ENCODE results near the gene KCNAB3.
A peak's percentile ranks its signal among the peaks of the same experiment; 100 is the strongest.

The KCNAB3 gene

GRCh38 chr17:7931709-7932482 is 2.2 kb upstream of the KCNAB3 start, which contains the start of the genes CNTROB and TRAPPC1 (continued):
- no peak for TF ChIP-seq ZNF184 (tag by site-specific recombination; IDR thresholded peaks at IDR 0.05)
- no peak for TF ChIP-seq ZNF514 (tag by site-specific recombination; IDR thresholded peaks at IDR 0.05)
- no peak for TF ChIP-seq ZNF133 (tag by site-specific recombination; IDR thresholded peaks at IDR 0.05)
- TF ChIP-seq ZNF26 (tag by site-specific recombination; IDR thresholded peaks at IDR 0.05), result no peak
- TF ChIP-seq RBAK (tag by site-specific recombination; IDR thresholded peaks at IDR 0.05), result peak; percentile 65; the same call in 1 of the 2 replicates
- TF ChIP-seq KLF7 (tag by site-specific recombination; IDR thresholded peaks at IDR 0.05; ENCODE audit: borderline replicate concordance), result peak; percentile 91; the same call in 1 of the 2 replicates
- no peak for TF ChIP-seq ZNF621 (tag by site-specific recombination; IDR thresholded peaks at IDR 0.05)
- no peak for TF ChIP-seq ZNF624 (tag by site-specific recombination; IDR thresholded peaks at IDR 0.05)
- TF ChIP-seq ZNF394 (tag by site-specific recombination; IDR thresholded peaks at IDR 0.05; ENCODE audit: borderline replicate concordance), result peak; percentile 54; the same call in 1 of the 2 replicates
- TF ChIP-seq ZNF707 (tag by site-specific recombination; IDR thresholded peaks at IDR 0.05), result no peak
- TF ChIP-seq ZBTB20 (tag by site-specific recombination; IDR thresholded peaks at IDR 0.05), result peak; percentile 81; the same call in 1 of the 2 replicates
- peak; percentile 97 for TF ChIP-seq KLF9 (tag by site-specific recombination; IDR thresholded peaks at IDR 0.05; ENCODE audit: low read depth)
- TF ChIP-seq, protein P1, sequence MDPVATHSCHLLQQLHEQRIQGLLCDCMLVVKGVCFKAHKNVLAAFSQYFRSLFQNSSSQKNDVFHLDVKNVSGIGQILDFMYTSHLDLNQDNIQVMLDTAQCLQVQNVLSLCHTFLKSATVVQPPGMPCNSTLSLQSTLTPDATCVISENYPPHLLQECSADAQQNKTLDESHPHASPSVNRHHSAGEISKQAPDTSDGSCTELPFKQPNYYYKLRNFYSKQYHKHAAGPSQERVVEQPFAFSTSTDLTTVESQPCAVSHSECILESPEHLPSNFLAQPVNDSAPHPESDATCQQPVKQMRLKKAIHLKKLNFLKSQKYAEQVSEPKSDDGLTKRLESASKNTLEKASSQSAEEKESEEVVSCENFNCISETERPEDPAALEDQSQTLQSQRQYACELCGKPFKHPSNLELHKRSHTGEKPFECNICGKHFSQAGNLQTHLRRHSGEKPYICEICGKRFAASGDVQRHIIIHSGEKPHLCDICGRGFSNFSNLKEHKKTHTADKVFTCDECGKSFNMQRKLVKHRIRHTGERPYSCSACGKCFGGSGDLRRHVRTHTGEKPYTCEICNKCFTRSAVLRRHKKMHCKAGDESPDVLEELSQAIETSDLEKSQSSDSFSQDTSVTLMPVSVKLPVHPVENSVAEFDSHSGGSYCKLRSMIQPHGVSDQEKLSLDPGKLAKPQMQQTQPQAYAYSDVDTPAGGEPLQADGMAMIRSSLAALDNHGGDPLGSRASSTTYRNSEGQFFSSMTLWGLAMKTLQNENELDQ (tag by site-specific recombination; IDR thresholded peaks at IDR 0.05; ENCODE audit: low read depth), result no peak
- TF ChIP-seq ZNF843 (tag by site-specific recombination; IDR thresholded peaks at IDR 0.05), result peak; percentile 65; the same call in 1 of the 2 replicates
- TF ChIP-seq ZNF580 (tag by site-specific recombination; IDR thresholded peaks at IDR 0.05), result 0 out of 2 replicates have a peak, but pooled peaks have one; percentile 9
- TF ChIP-seq ZNF423 (tag by site-specific recombination; IDR thresholded peaks at IDR 0.05), result no peak
- 0 out of 2 replicates have a peak, but pooled peaks have one; percentile 21 for TF ChIP-seq GFI1B (tag by site-specific recombination; IDR thresholded peaks at IDR 0.05)
- no peak for TF ChIP-seq HOXA7 (CRISPR knock-in tag; IDR thresholded peaks at IDR 0.05; ENCODE audit: borderline replicate concordance)
- TF ChIP-seq, protein P2, sequence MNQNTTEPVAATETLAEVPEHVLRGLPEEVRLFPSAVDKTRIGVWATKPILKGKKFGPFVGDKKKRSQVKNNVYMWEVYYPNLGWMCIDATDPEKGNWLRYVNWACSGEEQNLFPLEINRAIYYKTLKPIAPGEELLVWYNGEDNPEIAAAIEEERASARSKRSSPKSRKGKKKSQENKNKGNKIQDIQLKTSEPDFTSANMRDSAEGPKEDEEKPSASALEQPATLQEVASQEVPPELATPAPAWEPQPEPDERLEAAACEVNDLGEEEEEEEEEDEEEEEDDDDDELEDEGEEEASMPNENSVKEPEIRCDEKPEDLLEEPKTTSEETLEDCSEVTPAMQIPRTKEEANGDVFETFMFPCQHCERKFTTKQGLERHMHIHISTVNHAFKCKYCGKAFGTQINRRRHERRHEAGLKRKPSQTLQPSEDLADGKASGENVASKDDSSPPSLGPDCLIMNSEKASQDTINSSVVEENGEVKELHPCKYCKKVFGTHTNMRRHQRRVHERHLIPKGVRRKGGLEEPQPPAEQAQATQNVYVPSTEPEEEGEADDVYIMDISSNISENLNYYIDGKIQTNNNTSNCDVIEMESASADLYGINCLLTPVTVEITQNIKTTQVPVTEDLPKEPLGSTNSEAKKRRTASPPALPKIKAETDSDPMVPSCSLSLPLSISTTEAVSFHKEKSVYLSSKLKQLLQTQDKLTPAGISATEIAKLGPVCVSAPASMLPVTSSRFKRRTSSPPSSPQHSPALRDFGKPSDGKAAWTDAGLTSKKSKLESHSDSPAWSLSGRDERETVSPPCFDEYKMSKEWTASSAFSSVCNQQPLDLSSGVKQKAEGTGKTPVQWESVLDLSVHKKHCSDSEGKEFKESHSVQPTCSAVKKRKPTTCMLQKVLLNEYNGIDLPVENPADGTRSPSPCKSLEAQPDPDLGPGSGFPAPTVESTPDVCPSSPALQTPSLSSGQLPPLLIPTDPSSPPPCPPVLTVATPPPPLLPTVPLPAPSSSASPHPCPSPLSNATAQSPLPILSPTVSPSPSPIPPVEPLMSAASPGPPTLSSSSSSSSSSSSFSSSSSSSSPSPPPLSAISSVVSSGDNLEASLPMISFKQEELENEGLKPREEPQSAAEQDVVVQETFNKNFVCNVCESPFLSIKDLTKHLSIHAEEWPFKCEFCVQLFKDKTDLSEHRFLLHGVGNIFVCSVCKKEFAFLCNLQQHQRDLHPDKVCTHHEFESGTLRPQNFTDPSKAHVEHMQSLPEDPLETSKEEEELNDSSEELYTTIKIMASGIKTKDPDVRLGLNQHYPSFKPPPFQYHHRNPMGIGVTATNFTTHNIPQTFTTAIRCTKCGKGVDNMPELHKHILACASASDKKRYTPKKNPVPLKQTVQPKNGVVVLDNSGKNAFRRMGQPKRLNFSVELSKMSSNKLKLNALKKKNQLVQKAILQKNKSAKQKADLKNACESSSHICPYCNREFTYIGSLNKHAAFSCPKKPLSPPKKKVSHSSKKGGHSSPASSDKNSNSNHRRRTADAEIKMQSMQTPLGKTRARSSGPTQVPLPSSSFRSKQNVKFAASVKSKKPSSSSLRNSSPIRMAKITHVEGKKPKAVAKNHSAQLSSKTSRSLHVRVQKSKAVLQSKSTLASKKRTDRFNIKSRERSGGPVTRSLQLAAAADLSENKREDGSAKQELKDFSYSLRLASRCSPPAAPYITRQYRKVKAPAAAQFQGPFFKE (tag by site-specific recombination; IDR thresholded peaks at IDR 0.05; ENCODE audit: borderline replicate concordance), result no peak
- no peak for TF ChIP-seq ZNF416 (tag by site-specific recombination; IDR thresholded peaks at IDR 0.05)
- TF ChIP-seq GLIS2 (tag by site-specific recombination; IDR thresholded peaks at IDR 0.05), result peak; percentile 95
- TF ChIP-seq PRDM1 (tag by site-specific recombination; IDR thresholded peaks at IDR 0.05), result 0 out of 2 replicates have a peak, but pooled peaks have one; percentile 50
- TF ChIP-seq HOXC10 (CRISPR knock-in tag; IDR thresholded peaks at IDR 0.05), result no peak
- TF ChIP-seq ZNF677 (tag by site-specific recombination; IDR thresholded peaks at IDR 0.05), result no peak
- no peak for TF ChIP-seq ZNF16 (tag by site-specific recombination; IDR thresholded peaks at IDR 0.05; ENCODE audit: low read depth)
- TF ChIP-seq, protein P3, sequence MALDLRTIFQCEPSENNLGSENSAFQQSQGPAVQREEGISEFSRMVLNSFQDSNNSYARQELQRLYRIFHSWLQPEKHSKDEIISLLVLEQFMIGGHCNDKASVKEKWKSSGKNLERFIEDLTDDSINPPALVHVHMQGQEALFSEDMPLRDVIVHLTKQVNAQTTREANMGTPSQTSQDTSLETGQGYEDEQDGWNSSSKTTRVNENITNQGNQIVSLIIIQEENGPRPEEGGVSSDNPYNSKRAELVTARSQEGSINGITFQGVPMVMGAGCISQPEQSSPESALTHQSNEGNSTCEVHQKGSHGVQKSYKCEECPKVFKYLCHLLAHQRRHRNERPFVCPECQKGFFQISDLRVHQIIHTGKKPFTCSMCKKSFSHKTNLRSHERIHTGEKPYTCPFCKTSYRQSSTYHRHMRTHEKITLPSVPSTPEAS (tag by site-specific recombination; IDR thresholded peaks at IDR 0.05), result peak; percentile 27; the same call in 1 of the 2 replicates
- peak; percentile 76; the same call in 1 of the 2 replicates for TF ChIP-seq ZNF76 (tag by site-specific recombination; IDR thresholded peaks at IDR 0.05; ENCODE audit: borderline replicate concordance, low read depth)
- TF ChIP-seq ZFHX2 (tag by site-specific recombination; conservative IDR thresholded peaks at IDR 0.05), result peak; percentile 100
- peak; percentile 56; the same call in 1 of the 2 replicates for TF ChIP-seq ZSCAN16 (tag by site-specific recombination; IDR thresholded peaks at IDR 0.05)

All from HEK293 (cell line).